GM23338 (cell line): ENCODE data around the gene MICA. TPM values are rescaled to one million over a fixed set of nuclear protein-coding genes. Genes with fewer than 3 reads are reported as not detected.

Experiments
- ATAC-seq: fragments of 200-7000 bp; cut with Tn5 transposase; 3 replicates; pipeline ENCODE4 v1.9.1; 2020
- DNase-seq: peaks from one replicate; pipeline ENCODE4 v3.0.0-alpha.2; 2015; ENCODE audit warnings: low spot score
- H2AFZ ChIP-seq: fragments of 200-600 bp; sonication (generic); 2 replicates; pipeline ENCODE4 v1.8.0; 2016; ENCODE audit warnings: antibody characterized with exemption, mild to moderate bottlenecking, moderate library complexity
- H3F3A ChIP-seq: fragments of 200-600 bp; sonication (generic); replicated peaks from 2 replicates; pipeline ENCODE4 v1.8.0; 2017; ENCODE audit warnings: antibody characterized with exemption, mixed run types, low read depth
- H3K27ac ChIP-seq: fragments of 200-600 bp; sonication (generic); 2 replicates; pipeline ENCODE4 v1.6.1; 2016; ENCODE audit warnings: low read depth
- H3K27me3 ChIP-seq: fragments of 200-600 bp; sonication (generic); 2 replicates; pipeline ENCODE4 v1.8.0; 2016; ENCODE audit warnings: mild to moderate bottlenecking, mixed run types, moderate library complexity; ENCODE audit not compliant: insufficient read depth
- H3K36me3 ChIP-seq: fragments of 200-600 bp; sonication (generic); 2 replicates; pipeline ENCODE4 v1.8.0; 2016; ENCODE audit warnings: mild to moderate bottlenecking; ENCODE audit not compliant: insufficient read depth
- H3K4me1 ChIP-seq: fragments of 200-600 bp; sonication (generic); 2 replicates; pipeline ENCODE4 v1.8.0; 2016; ENCODE audit warnings: mild to moderate bottlenecking, moderate library complexity; ENCODE audit not compliant: insufficient read depth
- H3K4me2 ChIP-seq: fragments of 200-600 bp; sonication (generic); 2 replicates; pipeline ENCODE4 v1.7.1; 2017; ENCODE audit warnings: mixed run types
- H3K4me3 ChIP-seq: fragments of 200-600 bp; sonication (generic); 2 replicates; pipeline ENCODE4 v1.6.1; 2016; ENCODE audit warnings: mixed run types
- H3K79me2 ChIP-seq: fragments of 200-600 bp; sonication (generic); replicated peaks from 2 replicates; pipeline ENCODE4 v1.8.0; 2017; ENCODE audit warnings: mild to moderate bottlenecking; ENCODE audit not compliant: insufficient read depth
- H3K9me2 ChIP-seq: fragments of 200-600 bp; sonication (generic); 2 replicates; pipeline ENCODE4 v1.8.0; 2017; ENCODE audit not compliant: insufficient read depth
- H4K20me1 ChIP-seq: fragments of 200-600 bp; sonication (generic); replicated peaks from 2 replicates; pipeline ENCODE4 v1.8.0; 2017; ENCODE audit warnings: mild to moderate bottlenecking; ENCODE audit not compliant: insufficient read depth
- H3K27ac Mint-ChIP-seq: 2 replicates; pipeline ENCODE4 v1.8.0; 2020; ENCODE audit warnings: inconsistent platforms, mild to moderate bottlenecking, moderate library complexity, mixed read lengths
- H3K27me3 Mint-ChIP-seq: 3 replicates; pipeline ENCODE4 v1.8.0; 2022; ENCODE audit warnings: low read depth, mild to moderate bottlenecking, moderate library complexity, mixed read lengths, inconsistent platforms; ENCODE audit not compliant: insufficient read depth, poor library complexity
- H3K36me3 Mint-ChIP-seq: 3 replicates; pipeline ENCODE4 v1.8.0; 2021; ENCODE audit warnings: low read depth, mild to moderate bottlenecking, inconsistent platforms, moderate library complexity, mixed read lengths
- H3K4me1 Mint-ChIP-seq: 3 replicates; pipeline ENCODE4 v1.8.0; 2020; ENCODE audit warnings: mild to moderate bottlenecking, inconsistent platforms, mixed read lengths
- H3K4me3 Mint-ChIP-seq: 3 replicates; pipeline ENCODE4 v1.8.0; 2021; ENCODE audit warnings: moderate library complexity, mild to moderate bottlenecking, inconsistent platforms, mixed read lengths
- H3K9me3 Mint-ChIP-seq: 3 replicates; pipeline ENCODE4 v1.8.0; 2020; ENCODE audit warnings: moderate library complexity, mild to moderate bottlenecking, inconsistent platforms, mixed read lengths
- ETS1 ChIP-seq: IDR thresholded peaks from 2 replicates; pipeline ENCODE4 v1.6.1; 2016; ENCODE audit warnings: antibody characterized with exemption
- EZH2 ChIP-seq: fragments of 200-600 bp; sonication (generic); IDR thresholded peaks from one replicate; pipeline ENCODE4 v1.8.0; 2017; ENCODE audit warnings: antibody characterized with exemption, mild to moderate bottlenecking, low read depth; ENCODE audit not compliant: unreplicated experiment
- EZH2phosphoT487 ChIP-seq: fragments of 200-600 bp; sonication (generic); IDR thresholded peaks from one replicate; pipeline ENCODE4 v1.8.1; 2018; ENCODE audit warnings: antibody characterized with exemption; ENCODE audit not compliant: unreplicated experiment
- NANOG ChIP-seq: IDR thresholded peaks from 2 replicates; pipeline ENCODE4 v1.6.1; 2016; ENCODE audit warnings: antibody characterized with exemption, borderline replicate concordance
- POLR2AphosphoS5 ChIP-seq: IDR thresholded peaks from 2 replicates; pipeline ENCODE4 v1.6.1; 2016; ENCODE audit warnings: antibody characterized with exemption, low read depth
- ZNF114 ChIP-seq: fragments of 250-450 bp; sonication (Bioruptor Pico); IDR thresholded peaks from 2 replicates; pipeline ENCODE4 v1.5.0; 2020; ENCODE audit warnings: mild to moderate bottlenecking, moderate library complexity
- ZNF331 ChIP-seq: fragments of 250-450 bp; sonication (Bioruptor Pico); IDR thresholded peaks from 2 replicates; pipeline ENCODE4 v1.5.0; 2020; ENCODE audit warnings: low read depth, mild to moderate bottlenecking, moderate library complexity
- ZNF462 ChIP-seq: fragments of 250-450 bp; sonication (Bioruptor Pico); IDR thresholded peaks from 2 replicates; pipeline ENCODE4 v1.5.0; 2020; ENCODE audit warnings: mild to moderate bottlenecking, moderate library complexity
- polyA plus RNA-seq: library from polyadenylated mRNA; unstranded; fragments of >200 nt; fragmentation: Nextera tagmentation; extraction: Ambion mirVana; gene quantifications from 2 replicates; pipeline ENCODE4 v1.2.1, GENCODE V29; 2016
- total RNA-seq: library from RNA; depleted of rRNA; stranded (reverse); fragments of >200 nt; shearing (Covaris generic); gene quantifications from 2 replicates; pipeline ENCODE4 v1.2.3, GENCODE V29; 2014

The MICA gene
- total and polyA plus RNA-seq, 2 experiments from 2014 or later, result 13.4 to 22.7 TPM

GRCh38 chr6:31426395-31427354 lies 23.3 kb downstream of the MICA start:
- H3K27me3 Mint-ChIP-seq, result no peaks in the 10 kb centered on the region
- Histone ChIP-seq H3K4me1 (no peaks in the 10 kb centered on the region), H4K20me1 (no peaks in the 10 kb centered on the region), H2AFZ (no peak overlapping the region), H3K4me3 (no peak overlapping the region), H3K27ac (no peak overlapping the region), H3K9me2 (0 out of 2 replicates have a peak, but pooled peaks cover 2% of the 10 kb centered on the region), H3K27me3 (no peaks in the 10 kb centered on the region), H3K79me2 (no peaks in the 10 kb centered on the region), H3K36me3 (no peaks in the 10 kb centered on the region; the same call in 1 of the 2 replicates), H3K4me2 (no peak overlapping the region), H3F3A (0 out of 2 replicates have a peak, but pooled peaks cover 3% of the 10 kb centered on the region)
- H3K27ac Mint-ChIP-seq, result no peak overlapping the region
- no peak for DNase-seq
- peaks cover 12% of the 10 kb centered on the region for H3K9me3 Mint-ChIP-seq
- no peaks in the 10 kb centered on the region for H3K4me1 Mint-ChIP-seq
- TF ChIP-seq ZNF462, result no peak
- TF ChIP-seq EZH2phosphoT487, result no peak
- TF ChIP-seq ETS1, result no peak
- no peak for TF ChIP-seq POLR2AphosphoS5
- TF ChIP-seq ZNF114 (CRISPR knock-in tag), result no peak
- no peak for TF ChIP-seq EZH2
- no peak for TF ChIP-seq ZNF331 (CRISPR knock-in tag)
- TF ChIP-seq NANOG, result no peak
- no peak overlapping the region for H3K4me3 Mint-ChIP-seq
- peaks cover 6% of the 10 kb centered on the region for H3K36me3 Mint-ChIP-seq
- ATAC-seq, result no peak
